ENCODE data around the gene OVOL1.
A peak's percentile ranks its signal among the peaks of the same experiment; 100 is the strongest.

Gene OVOL1

DNA sequence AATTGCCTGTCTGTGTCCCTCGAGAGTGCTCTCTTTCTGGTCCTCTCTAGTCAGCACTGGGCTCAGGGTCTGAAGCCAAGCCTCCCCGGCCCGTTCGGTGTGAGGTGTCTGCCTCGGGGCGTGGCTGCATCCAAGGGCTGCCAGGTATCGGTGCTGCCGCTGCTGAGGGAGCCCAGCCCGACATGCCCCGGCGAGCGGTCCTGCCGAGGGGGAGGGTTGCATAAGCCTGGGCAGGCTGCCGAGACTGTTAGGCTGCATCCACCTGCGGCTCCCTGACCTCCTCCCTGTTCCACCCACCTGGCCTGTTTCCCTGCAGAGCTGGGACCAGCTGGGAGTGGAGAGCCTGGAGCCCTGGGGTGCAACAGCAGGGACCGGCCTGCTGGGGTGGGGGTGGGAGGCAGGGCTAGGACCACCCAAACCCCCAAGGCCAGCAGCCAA, 6.3 kb downstream of the OVOL1 start:
- no peak for DNase-seq

DNA sequence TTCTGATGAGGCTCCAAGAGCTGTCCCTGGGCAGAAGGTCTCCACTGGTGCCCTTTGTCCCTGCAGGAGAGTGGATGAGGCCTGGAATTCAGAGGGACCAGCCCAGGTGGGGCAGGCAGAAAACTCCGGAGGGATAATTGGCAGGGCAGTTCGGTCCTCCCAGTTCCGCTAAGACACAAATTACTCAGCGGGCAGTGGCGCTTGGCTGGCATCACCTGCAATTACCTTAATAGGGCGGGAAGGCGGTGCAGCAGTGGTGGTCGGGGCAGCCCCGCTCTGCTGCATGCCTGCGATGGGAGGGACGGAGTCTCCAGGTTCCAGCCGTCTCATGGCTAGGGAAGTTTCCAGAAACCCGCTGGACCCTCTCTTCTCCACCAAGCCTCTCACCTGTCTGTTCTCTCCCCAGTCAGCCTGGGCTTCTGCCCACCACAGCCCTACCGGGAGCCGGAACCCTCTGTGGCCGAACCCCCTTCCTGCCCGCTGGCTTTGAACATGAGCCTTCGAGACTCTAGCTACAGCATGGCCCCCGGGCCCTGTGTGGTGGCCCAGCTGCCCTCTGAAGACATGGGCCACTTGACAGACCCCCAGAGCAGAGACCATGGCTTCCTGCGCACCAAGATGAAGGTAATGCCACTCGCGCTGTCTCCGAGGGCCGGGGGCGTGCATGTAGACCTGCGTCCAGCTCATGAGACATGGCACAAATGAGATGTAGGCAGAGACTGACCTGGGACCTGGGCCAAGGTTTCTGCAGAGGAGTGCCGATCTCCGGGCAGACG, 7.0 kb downstream of the OVOL1 start:
- DNase-seq: no peak

DNA sequence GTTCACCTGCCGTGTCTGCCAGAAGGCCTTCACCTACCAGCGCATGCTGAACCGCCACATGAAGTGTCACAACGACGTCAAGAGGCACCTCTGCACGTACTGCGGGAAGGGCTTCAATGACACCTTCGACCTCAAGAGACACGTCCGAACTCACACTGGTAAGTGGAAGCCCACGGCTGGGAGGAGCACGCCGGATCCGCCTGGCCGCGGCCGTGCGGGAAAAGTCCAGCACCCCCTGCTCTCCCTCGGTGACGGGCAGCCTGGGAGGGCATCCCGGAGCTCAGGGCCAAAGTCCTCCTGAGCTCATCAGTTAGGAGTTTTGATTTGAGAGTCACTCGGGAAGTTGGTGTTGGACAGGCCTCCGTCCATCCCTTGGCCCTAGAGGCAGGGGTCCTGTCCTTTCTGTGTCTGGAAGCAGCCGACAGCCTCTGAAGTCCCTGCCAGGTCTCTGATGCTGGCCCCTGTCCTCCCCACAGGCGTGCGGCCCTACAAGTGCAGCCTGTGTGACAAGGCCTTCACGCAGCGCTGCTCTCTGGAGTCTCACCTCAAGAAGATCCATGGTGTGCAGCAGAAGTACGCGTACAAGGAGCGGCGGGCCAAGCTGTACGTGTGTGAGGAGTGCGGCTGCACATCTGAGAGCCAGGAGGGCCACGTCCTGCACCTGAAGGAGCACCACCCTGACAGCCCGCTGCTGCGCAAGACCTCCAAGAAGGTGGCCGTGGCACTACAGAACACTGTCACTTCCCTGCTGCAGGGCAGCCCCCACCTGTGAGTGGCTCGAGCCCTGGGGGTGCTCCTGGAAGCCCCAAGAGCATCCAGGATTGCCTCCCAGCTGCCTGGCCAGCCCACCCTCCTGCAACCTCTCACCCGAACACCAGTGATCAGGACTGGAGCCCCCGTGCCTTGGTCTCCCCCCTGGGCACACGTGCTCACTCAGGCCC, 8.0 kb downstream of the OVOL1 start:
- DNase-seq: no peak

DNA sequence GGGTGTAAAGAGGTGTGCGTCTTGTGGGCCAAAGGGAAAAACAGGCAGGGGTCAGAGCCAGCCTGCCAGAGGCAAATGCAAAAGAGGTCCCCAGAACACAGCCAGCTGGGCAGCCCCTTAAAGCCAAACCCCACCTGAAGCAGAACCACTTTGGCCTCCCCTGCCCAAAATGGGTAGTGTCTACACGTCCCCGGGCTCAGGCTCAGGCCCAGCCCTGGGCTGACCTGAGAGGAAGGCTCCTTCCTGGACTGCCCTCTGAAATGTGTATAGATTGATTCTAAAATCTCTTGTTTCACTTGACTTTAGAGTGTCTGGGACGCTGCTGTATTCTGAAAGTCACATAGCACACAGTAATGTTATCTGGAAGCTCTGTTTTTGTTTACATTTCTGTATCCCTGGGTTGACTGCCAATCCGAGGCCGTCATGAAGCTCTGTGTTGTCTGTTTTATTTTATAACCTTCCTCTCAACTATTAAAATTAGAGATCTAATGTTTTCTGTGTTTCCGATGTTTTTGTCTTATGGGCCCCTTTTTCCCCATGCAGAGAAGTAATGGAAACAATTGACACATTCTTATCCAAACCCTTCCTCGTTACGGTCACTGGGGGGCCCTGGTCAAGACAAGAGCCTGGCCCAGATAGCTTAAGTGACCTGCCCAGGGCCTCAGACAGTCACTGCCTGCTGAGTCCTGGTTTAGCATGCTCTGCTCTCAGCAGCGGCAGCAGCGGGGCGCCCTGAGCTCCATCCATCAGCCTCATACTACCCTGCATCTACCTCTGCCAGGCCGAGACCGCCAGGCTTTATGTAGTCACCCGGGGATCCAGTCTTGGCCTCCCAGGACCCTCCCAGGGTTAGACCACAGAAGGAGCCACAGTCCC, 10.1 kb downstream of the OVOL1 start:
- DNase-seq: no peak

DNA sequence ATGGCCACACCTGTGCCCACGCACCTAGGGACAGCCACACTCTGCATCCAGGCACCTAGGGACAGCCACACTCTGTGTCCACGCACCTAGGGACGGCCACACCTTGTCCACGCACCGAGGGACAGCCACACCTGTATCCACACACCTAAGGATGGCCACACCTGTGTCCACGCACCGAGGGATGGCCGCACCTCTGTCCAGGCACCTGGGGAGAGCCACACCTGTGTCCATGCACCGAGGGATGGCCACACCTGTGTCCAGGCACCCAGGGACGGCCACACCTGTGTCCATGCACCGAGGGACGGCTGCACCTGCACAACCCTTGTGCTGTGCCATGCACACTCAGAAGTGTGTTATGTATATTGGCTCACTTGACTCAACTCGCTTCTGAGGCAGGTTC, 10.8 kb downstream of the OVOL1 start:
- DNase-seq: no peak

DNA sequence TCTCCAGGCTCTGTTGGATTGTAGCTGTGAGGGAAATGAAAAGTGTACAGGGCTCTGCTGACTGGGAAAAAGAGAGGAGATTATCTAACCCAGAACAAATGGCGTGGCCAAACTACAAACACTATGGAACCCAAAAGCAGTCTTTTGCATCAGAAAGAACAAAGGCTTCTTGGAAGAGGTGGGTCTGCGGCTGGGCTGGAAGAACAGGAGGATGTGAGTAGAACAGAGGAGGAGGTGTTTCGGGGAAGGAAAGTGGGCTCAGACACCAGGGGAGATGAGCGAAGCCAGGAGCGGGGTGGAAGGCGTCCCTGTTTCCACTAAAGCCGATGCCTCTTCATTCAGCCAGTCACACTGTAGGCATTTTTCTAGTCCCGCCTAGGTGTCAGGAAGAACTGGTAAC, 12.0 kb downstream of the OVOL1 start:
- no peak for DNase-seq

DNA sequence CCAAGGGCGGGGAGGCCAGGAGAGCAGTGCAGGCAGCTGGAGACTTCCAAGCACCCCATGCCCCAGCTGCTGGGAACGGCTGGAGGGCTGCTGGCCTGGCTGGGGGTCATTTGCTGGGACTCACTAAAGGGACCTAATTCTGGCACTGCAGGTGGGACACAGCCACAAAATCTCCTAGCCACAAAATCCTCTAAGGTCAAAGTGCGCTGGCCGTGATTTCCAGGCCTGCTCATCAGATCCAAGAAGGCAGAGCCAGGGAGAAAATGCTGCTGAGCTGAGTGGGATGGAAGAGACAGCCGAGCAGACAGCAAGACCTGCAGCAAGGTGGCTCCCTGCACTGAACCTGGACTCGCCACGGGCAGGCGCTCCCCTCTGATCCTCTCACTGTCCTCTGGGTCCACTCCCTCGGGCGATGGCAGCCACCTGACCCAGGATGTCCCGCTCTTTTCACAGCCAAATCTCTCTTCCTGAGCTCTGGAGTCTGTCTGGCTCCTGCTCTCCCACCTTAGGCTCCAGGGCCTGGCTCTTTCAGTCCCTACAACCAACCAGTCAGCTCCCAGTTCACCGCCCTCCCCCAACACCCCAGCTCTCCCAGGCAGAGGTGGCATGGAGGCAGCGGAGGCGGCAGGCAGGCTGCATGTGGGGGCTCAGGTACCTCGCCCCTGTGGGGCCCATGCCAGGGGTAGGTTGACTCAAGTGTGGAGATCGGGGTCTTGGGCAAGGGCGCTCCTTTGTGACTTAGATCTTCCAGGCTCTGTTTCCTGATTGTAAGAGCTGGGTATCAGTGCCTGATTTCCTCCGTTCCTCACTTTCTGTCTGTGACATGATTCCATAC, 14.5 kb downstream of the OVOL1 start:
- no peak for DNase-seq

DNA sequence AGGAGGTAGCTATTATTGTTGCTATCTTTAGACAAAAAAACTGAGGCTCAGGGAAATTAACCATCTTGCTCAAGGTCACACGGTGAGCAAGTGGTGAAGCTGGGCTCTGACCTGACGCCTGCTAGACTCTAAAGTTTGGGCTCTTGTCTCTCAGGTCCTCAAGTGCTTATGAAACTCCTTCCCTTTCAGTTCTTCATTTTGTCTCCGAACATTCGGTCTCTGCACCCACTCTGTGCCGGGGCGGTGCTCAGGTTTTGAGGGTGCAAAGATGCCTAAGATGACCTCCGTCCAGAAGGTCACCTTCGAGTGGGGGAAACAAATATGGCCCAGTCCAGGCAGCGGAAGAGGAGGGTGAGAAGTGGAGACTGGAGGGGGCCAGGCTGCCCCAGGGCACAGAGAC, 16.0 kb downstream of the OVOL1 start:
- DNase-seq: no peak

DNA sequence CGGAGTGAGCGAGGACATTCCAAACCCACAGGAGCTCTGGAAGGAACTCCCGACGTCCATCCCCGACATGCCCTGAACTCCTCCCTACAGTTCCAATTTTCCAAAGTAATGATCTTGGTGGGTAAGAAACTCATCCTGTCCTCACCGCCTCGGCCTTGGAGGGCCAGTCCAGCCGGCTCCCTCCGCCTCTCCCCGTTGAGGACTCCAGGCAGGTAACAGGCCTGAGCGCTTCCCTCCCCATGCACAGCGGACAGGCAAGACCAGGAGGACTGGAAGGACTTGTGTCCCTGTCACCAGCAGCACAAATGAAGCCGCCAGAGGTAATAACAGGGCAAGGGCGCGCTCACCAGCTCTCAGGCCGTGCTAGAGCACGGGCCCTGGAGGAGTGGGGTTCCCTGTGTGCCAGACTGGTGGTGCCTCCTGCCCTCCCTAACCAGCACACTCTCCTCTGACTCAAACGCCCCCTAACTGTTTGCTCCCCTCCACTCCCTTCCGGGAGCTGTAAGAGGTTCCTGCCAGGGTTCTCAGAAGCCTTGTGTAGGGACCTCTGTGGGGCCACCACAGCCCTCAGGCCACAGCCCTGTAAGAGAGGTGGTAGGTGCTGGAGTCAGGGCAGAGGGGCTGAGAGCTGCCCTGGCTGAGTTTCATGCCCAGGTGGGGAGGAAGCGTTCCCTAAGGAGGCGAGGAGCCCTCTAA, 17.1 kb downstream of the OVOL1 start:
- no peak for DNase-seq

DNA sequence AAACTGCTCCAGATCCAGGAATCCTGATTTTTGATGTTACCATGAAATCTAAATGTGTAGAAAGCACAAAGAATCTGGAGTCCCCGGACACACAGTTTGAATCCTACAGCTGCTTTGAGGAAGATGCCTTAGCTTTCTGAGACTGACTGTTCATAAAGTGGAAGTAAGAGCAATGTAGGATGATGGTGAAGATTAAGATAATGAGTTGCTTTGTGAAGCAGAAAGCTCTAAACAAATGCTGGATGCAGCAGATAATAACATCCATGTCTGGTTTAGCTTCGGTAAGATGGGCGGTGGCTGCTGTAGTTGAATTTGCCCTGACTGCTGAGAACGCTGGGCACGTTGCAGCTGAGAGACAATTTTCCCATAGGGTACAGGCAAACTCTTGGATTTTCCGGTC, 20.1 kb downstream of the OVOL1 start:
- no peak for DNase-seq

DNA sequence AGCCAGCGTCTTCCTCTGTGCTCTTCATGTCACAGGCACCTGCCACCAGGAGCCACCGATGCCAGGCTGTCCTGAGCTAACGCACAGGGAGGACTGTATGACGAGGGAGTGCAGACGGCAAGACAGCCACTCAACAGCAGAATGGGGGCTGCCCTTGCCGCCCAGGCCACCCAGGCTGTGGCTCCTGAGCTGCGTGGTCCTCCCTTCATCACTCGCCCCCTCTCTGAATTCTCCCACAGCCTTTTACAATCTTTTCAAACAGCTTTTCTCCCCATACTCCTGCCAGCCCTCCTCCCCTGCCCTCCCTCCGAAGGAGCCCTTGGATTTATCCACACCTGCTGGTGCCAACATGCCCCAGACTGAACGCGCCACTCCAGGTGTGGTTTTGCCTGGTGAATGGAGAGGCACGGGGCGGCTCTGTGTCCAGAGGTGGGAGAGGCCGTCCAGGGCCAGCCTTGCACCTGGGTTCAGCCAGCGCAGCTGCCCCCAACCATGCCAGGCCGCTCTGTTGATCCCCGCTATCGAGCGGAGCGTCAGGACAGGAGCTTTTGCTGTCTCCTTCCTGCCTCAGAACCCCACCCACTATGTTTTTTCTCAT, 22.0 kb downstream of the OVOL1 start:
- no peak for DNase-seq

DNA sequence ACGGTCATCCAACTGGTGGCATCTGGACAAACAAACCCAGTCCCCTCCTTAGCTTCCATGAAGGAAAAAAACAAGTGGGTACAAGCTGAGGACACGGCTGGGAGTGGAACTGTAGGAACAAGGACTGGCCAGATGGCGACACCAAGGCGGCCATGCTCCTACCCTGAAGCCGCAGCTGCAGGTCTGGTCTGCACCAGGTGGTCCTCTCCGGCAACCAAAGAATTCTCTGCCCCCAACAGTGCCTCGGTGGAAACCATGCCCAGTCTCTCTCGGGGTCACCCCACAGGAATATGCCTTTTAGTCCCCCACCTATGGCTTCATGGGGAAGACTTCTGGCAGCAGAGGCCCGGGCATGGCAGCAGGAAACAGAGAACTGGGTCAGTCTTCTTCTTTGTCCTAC, 22.6 kb downstream of the OVOL1 start:
- no peak for DNase-seq

DNA sequence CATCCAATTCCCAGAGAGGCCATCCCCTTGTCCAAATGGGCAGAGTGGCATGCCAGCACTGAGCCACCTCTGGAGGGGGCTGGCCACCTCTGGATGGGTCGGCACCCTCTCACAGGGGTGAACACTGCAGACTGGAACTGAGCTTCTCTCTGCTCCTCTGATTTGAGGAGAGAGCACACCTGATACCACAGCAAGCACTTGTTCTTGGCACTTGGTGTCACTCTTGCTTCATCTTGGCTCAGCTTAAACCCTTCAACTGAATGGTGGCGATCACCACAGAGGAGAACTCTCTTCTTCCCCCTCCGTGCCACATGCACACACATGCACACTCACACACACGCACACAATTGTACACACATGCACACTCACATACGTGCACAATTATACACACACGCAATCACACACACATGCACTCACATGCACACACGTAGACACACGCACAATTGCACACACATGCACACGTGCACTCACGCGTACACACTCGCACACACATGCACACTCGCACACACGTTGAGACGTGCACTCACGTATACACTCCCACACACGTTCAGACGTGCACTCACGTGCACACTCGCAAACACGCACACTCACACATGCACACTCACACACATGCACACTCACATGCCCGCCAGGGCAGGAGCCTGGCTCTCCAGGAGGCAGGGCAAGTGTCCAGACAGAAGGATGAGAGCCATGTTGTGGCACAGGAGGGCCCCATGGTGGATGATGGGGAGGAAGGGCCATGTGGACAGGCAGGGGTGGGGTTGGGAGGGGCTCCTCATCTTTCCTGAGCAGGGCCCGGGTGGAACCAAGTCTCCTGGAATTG, 23.4 kb downstream of the OVOL1 start:
- DNase-seq: no peak

DNA sequence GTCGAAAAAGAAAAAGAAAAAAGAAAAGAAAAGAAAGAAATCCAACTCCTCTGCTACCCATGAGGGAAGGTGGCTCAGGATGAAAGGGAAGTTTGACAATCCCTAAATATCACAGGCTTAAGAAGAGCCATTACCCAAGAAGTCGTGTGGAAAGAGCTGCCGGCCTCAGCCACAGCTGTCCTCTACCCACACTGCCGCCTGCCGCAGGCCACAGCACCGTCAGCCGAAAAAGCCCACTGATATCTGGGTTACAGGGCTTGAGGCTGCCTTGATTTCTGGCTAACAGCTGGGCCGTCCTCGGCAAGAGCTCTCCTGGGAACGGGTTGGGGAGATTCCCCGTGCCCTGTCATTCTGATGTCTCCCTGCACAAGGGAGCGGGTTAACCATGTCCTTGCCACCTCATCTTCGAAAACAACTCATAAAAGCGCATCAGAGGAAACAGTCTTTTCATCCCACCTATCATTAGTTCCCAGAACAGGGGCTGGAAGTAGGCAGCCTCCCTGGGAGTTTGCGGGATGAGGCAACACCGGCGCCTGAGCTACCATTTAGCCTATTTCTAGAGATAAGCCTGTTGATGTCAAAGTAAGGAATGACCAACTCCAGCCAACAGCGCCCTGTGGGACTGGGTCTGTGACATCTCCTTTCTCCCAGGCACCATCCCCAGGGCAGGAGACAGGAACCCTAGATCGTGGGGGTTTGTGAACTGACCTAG, 25.1 kb downstream of the OVOL1 start:
- DNase-seq: peak; percentile 61

DNA sequence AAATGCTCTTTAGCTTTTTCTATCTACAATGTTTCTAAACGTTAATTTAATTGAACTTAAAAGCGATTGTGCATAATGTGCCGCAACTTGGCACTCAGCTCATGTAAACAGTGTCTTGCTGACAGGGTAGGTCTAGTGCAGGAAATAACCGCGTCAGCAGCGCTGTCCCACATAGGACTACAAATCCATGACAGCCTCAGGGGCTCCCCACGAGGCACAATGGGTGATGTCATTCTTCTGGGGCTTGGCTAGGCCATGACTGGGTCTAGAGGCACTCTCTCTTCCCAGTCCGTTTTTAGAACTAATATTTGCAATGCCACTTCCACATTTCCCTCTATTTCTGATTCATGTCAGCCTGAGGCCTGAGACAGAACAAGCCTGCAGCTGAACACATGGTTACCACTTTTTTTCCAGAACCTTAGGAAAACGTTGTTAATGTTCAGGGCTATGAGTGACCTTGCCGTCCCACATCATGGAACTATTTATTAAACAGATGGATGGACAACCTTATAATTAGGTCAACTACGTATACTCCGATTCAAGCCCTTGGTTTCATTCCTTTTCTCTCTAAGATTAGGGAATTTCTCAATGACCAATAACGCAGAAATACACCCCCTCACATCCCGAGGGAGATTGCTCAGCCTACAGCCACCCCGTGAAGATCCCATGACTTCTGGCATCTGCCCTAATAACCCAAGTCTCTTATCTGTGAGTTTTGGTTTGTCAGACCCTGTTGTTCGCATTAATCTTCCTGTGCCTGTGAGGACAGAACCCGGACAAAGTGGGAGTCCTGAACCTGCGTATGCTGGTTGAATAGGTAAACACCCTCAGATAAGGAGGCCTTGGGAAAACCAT, 27.5 kb downstream of the OVOL1 start:
- DNase-seq: peak; percentile 97

DNA sequence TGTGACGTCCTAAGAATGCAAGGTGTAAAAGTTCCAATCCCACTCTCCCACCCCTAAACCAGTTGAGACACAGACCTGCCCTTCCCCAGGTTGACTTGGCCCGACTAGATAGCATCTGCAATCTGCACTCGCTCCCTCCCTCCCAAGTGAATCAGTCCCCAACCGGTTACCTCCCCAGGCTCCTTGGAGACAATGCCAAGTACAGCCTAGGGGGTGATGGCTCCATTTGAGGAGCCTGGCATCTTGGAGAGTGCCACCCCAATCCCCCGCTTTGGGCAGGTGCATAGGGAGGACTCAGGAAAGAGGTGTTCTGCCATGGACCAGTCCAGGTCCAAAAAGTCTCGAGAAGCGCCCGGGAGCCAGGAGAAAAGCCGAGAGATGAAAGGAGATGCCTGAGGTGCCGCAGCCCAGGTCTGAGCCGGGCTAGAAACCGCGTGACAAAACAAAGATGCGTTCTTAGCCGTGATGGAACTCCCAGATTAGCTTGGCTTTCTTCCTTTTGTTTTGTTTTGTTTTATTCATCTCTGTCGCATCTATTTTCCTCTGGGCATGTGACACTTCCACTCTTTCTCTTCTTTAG, 28.2 kb downstream of the OVOL1 start:
- DNase-seq: no peak

DNA sequence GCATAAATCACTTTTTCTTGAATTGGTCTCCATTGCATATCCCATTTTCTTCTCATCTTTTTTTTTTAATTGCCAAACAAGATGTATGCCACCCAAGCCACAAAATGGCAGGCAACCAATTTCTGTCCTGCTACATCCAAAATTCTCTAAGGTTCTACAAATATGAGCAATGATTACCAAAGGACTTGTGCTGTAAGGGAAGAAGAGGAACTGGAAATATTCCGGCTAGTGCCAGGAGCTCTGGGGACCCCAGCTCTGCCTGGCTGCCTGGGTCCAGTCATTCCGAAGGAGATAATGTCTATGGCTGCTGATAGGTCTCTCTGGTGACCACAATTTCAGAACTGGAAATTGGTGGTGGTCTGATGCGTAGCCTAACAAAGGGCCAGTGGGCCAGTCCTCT, 29.8 kb downstream of the OVOL1 start:
- DNase-seq: peak; percentile 66

DNA sequence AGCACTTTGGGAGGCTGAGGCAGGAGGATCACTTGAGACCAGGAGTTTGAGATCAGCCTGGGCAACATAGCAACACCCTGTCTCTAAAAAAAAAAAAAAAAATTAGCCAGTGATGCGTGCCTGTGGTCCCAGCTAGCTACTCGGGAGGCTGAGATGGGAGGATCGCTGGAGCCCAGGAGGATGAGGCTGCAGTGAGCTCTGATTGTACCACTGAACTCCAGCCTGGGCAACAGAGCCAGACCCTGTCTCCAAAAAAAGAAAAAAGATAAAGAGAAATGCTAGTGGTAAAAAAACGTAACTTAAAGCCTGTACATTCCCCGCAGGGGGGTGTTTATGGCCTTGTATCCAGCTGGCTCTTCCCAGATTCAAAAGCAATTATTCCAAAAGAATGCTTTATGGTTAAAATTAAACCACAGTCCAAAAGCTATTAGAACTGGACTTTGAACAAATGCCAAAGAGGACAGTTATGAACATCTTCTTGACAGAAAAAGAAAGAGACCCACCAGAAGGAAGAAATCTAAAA, 30.5 kb downstream of the OVOL1 start:
- peak; percentile 3 for DNase-seq

Data from suppressor macrophage treated with lipopolysaccharide for 4 hours (primary cell).